ENCODE measurements around the gene RPL36AL.
A peak's percentile ranks its signal among the peaks of the same experiment; 100 is the strongest.
"Not testable (repeated sequence)": the region's sequence is repeated elsewhere in the genome, so short reads cannot be mapped to it uniquely, and the experiment has no call there.

The RPL36AL gene

GRCh38 chr14:49620182-49621113, at the start of gene RPL36AL, which contains the start of gene MGAT2:
TSS of gene RPL36AL (minus strand) at chr14:49620626. CDS start at chr14:49619104, 1,522 bp downstream.
TSS of gene MGAT2 (plus strand) at chr14:49620799. CDS start at chr14:49621269, 470 bp downstream.
- peak; percentile 91 for DNase-seq

GRCh38 chr14:49659526-49660455, 39.4 kb upstream of the RPL36AL start:
- DNase-seq: no peak

GRCh38 chr14:49657500-49657899, 37.1 kb upstream of the RPL36AL start:
- not testable (repeated sequence) for DNase-seq

- DNase-seq: no peak
Measured at GRCh38 chr14:49654511-49654910, 34.1 kb upstream of the RPL36AL start.

- no peak for DNase-seq
Measured at GRCh38 chr14:49653508-49653907, 33.1 kb upstream of the RPL36AL start.

GRCh38 chr14:49642163-49642562, 21.7 kb upstream of the RPL36AL start:
- DNase-seq: no peak

- no peak for DNase-seq
Measured at GRCh38 chr14:49641697-49642129, 21.3 kb upstream of the RPL36AL start.

GRCh38 chr14:49640540-49641417, 20.4 kb upstream of the RPL36AL start:
- no peak for DNase-seq

GRCh38 chr14:49637534-49638078, 17.2 kb upstream of the RPL36AL start:
- no peak for DNase-seq

GRCh38 chr14:49636866-49637265, 16.4 kb upstream of the RPL36AL start:
- no peak for DNase-seq

GRCh38 chr14:49634547-49635334, 14.3 kb upstream of the RPL36AL start, which contains the start of gene DNAAF2:
TSS of gene DNAAF2 (minus strand) at chr14:49635244. CDS start at chr14:49635149, 95 bp downstream.
- peak; percentile 35 for DNase-seq

GRCh38 chr14:49633640-49634546, 13.5 kb upstream of the RPL36AL start:
- DNase-seq: peak; percentile 88

- no peak for DNase-seq
Measured at GRCh38 chr14:49623941-49624839, 3.8 kb upstream of the RPL36AL start.

GRCh38 chr14:49623387-49623786, 3.0 kb upstream of the RPL36AL start:
- DNase-seq: no peak

- no peak for DNase-seq
Measured at GRCh38 chr14:49622022-49622607, 1.7 kb upstream of the RPL36AL start.

GRCh38 chr14:49621114-49621881, 872 bp upstream of the RPL36AL start:
- peak; percentile 45 for DNase-seq

- no peak for DNase-seq
Measured at GRCh38 chr14:49619730-49620129, 696 bp downstream of the RPL36AL start.
